Activated T-helper 17 cell treated with anti-CD3 and anti-CD28 coated beads, Interleukin-2, amount 50 U/mL, for 72 hours (primary cell): ENCODE data around the gene FAM200A. TPM values are rescaled to one million over a fixed set of nuclear protein-coding genes. Genes with fewer than 3 reads are reported as not detected.

ENCODE experiments used
- ATAC-seq: fragments of 150-1000 bp; cut with Tn5 transposase; replicated peaks from 2 replicates; pipeline ENCODE4 v1.10.0; 2021; ENCODE audit warnings: mild to moderate bottlenecking, moderate library complexity
- H3K27ac Mint-ChIP-seq: one replicate; pipeline ENCODE4 v1.8.0; 2022; ENCODE audit warnings: mixed read lengths
- H3K27me3 Mint-ChIP-seq: one replicate; pipeline ENCODE4 v1.8.0; 2022; ENCODE audit warnings: mixed read lengths
- H3K36me3 Mint-ChIP-seq: one replicate; pipeline ENCODE4 v1.8.0; 2022; ENCODE audit warnings: low read depth, mild to moderate bottlenecking, mixed read lengths
- H3K4me1 Mint-ChIP-seq: one replicate; pipeline ENCODE4 v1.8.0; 2022; ENCODE audit warnings: mixed read lengths
- H3K4me3 Mint-ChIP-seq: one replicate; pipeline ENCODE4 v1.8.0; 2022; ENCODE audit warnings: mild to moderate bottlenecking, mixed read lengths
- H3K9me3 Mint-ChIP-seq: one replicate; pipeline ENCODE4 v1.8.0; 2022; ENCODE audit warnings: mixed read lengths
- total RNA-seq, 2 donors: library from RNA; stranded (reverse); gene quantifications; one replicate each; pipeline ENCODE4 v1.2.3, GENCODE V29; 2022

Gene FAM200A
- total RNA-seq, 2 donors from 2014 or later = 2.7 to 5.5 TPM

DNA sequence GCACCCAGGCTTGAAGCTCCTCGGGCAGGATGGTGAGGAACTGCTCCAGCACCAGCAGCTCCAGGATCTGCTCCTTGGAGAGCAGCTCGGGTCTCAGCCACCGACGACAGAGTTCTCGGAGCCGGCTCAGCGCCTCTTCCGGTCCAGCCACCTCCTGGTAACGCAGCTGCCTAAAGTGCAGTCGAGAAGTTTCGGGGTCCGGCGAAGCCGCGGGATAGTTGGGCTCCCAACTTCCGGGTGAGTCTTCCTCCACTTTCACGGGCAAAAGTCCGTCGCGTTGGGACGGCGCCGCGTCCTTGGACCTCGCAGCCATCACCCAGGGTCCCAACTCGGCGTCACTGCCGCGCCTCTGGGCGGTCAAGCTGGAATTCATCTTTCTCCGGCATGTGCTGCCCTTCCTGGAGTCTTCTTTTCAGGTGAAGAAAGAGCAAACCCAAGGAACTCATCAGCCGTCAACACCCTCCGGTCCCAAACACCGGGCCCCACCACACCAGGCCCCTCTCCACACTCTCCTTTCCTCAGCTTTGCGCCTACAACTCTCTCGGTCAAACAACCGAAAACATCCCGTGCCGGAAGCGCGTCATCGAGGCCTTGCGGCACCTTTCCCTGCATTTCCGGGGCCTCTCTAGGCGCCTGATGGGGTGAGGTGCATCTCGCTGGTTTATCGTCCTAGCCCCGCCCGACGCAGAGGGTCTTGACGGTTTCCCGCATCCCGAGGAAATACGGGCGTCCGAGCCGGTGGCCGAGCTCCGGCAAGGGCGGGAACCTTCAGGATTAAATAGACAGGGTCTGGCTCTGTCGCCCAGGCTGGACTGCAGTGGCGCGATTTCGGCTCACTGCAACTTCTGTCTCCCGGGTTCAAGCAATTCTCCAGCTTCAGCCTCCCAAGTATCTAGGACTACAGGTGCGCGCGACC is 51.9 kb downstream of the FAM200A start, which contains the start of gene ZNF394:
ZNF394 (minus strand) TSS at position 561 of the 916 bp plus-strand sequence; CDS start at position 373, 188 bp downstream.
- Mint-ChIP-seq H3K36me3 (peaks cover 52% of the 10 kb centered on the region), H3K4me3 (peak within 1 kb of the TSS; percentile 92), H3K4me1 (peaks cover 8% of the 10 kb centered on the region), H3K27ac (peak within 1 kb of the TSS; percentile 98), H3K27me3 (no peaks in the 10 kb centered on the region), H3K9me3 (no peaks in the 10 kb centered on the region)
- ATAC-seq = peak; percentile 56

DNA sequence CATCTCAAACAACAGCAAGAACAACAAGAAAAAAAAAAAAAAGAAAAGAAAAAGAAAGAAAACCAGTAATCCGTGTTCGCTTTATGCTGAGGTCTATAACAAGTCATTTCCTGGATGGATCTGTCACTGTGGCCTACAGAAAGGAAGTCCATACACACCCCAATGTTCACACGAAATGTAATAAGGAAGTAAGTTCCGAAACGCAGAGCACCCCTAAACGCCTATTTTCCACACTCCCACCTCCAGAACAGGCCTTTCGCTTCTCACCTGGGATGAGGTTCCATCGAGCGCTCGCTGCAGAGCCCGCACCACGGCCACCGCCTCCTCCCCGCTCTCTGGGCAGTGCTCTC is 52.6 kb downstream of the FAM200A start:
- ATAC-seq = peak; percentile 51
- Mint-ChIP-seq H3K4me3 (peak overlapping the region; percentile 92), H3K4me1 (peaks cover 8% of the 10 kb centered on the region), H3K36me3 (peaks cover 58% of the 10 kb centered on the region), H3K27me3 (no peaks in the 10 kb centered on the region), H3K9me3 (no peaks in the 10 kb centered on the region), H3K27ac (peak overlapping the region; percentile 98)

DNA sequence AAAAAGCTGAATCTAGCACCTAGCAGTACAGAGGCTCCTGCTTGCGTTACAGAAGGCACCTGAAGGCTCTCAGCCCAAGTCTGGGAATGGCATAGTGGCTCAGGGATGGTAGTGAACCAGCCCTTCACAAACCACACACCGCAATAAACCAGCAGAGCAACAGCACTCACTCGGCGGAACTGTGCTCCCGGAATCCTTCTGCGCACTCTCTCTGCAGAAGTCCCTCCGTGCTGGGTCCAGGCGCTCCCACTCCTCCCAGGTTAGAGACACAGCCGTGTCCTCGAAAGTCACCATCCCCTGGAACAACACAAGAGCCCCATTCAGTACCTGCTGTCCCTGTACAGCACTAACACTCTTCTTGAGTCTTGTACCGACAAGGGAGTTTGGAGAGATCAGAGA is 53.4 kb downstream of the FAM200A start:
- ATAC-seq = no peak
- peaks cover 8% of the 10 kb centered on the region for H3K4me1 Mint-ChIP-seq
- peaks cover 66% of the 10 kb centered on the region for H3K36me3 Mint-ChIP-seq
- peak overlapping the region; percentile 98 for H3K27ac Mint-ChIP-seq
- H3K27me3 Mint-ChIP-seq = no peaks in the 10 kb centered on the region
- peak overlapping the region; percentile 92 for H3K4me3 Mint-ChIP-seq
- H3K9me3 Mint-ChIP-seq = peaks cover 2% of the 10 kb centered on the region

DNA sequence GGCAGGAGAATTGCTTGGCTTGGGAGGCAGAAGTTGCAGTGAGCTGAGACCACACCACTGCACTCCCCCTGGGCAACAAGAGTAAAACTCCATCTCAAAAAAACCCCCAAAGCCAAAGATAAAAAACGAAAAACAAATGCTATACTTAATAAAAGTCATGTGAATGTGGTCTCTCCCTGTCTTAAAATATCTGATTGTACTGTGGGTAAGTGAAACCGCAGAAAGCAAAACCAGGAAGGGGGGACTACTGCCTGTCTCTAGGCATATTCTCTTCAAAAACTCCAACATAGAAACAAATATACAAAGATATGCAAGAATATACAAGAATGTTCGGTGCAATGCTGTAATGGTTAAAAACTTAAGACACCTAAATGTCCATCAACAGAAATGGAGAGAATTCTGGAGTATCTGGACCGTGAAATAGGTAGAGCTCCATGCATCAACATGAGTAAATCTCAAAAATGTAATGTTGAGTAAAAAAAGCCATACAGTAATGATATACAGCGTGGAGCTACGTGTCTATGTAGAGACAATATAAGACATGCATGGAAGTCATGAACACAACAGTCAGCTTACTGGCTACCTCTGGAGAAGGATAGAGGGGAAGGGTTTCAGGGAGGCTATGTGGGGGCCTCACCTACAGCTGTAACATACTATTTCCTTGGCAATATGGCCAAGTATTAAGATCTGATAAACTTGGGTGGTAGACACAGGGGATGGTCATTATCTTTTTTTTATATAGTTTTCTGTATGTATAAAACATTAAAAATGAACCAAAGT is 54.0 kb downstream of the FAM200A start:
- H3K27ac Mint-ChIP-seq = peak overlapping the region; percentile 98

More for the DNA sequence above, 54.0 kb downstream of the FAM200A start:
- H3K4me3 Mint-ChIP-seq = peak overlapping the region; percentile 92
- H3K27me3 Mint-ChIP-seq = no peaks in the 10 kb centered on the region
- ATAC-seq = no peak
- peaks cover 8% of the 10 kb centered on the region for H3K4me1 Mint-ChIP-seq
- peaks cover 3% of the 10 kb centered on the region for H3K9me3 Mint-ChIP-seq
- H3K36me3 Mint-ChIP-seq = peaks cover 72% of the 10 kb centered on the region

Other genes with a start within 250 kb of the FAM200A start
- gene ARPC1A, start 226.2 kb downstream of the FAM200A start, total RNA-seq = 10 to 100 TPM; 47.4 to 74.1 TPM
- gene ARPC1B, start 177.4 kb downstream of the FAM200A start, total RNA-seq = 100 to 1,000 TPM; 223 to 410 TPM
- 100 to 1,000 TPM in 1 of 2 donors, 10 to 100 TPM in 1; 73.7 to 129 TPM for gene PDAP1, start 143.5 kb downstream of the FAM200A start, total RNA-seq
- gene BUD31, start 143.1 kb downstream of the FAM200A start, total RNA-seq = 100 to 1,000 TPM in 1 of 2 donors, 10 to 100 TPM in 1; 96.1 to 138 TPM
- 1 to 10 TPM; 4.3 to 5.4 TPM for gene PTCD1, start 113.3 kb downstream of the FAM200A start, total RNA-seq
- gene CPSF4, start 113.2 kb downstream of the FAM200A start, total RNA-seq = 10 to 100 TPM; 36.8 to 38.9 TPM
- 100 to 1,000 TPM; 251 to 460 TPM for gene ATP5MF, start 85.9 kb downstream of the FAM200A start, total RNA-seq
- 10 to 100 TPM; 32.0 to 46.7 TPM for gene ZNF789, start 79.2 kb downstream of the FAM200A start, total RNA-seq
- 10 to 100 TPM; 28.9 to 36.5 TPM for gene ZNF394, start 51.8 kb downstream of the FAM200A start, total RNA-seq
- 10 to 100 TPM; 11.5 to 12.2 TPM for gene ZKSCAN5, start 47.5 kb downstream of the FAM200A start, total RNA-seq
- gene ZNF655, start 6.5 kb upstream of the FAM200A start, total RNA-seq = 10 to 100 TPM; 79.2 to 98.5 TPM
- gene TMEM225B, start 46.2 kb upstream of the FAM200A start, total RNA-seq = 1 to 10 TPM in 1 of 2 donors, under 1 TPM in 1; 0.86 to 4.4 TPM
- gene ZSCAN25, start 64.8 kb upstream of the FAM200A start, total RNA-seq = 10 to 100 TPM; 25.0 to 58.4 TPM
- gene CYP3A5, start 127.9 kb upstream of the FAM200A start, total RNA-seq = under 1 TPM in 1 of 2 donors, not detected in 1; 0.15 TPM
- not detected for gene CYP3A7, start 183.1 kb upstream of the FAM200A start, total RNA-seq
- not detected for gene CYP3A4, start 232.1 kb upstream of the FAM200A start, total RNA-seq